ENCODE data around the gene IGIP. TPM values are rescaled to one million over a fixed set of nuclear protein-coding genes. Genes with fewer than 3 reads are reported as not detected.

The IGIP gene
- polyA plus RNA-seq, 3 donors, result 0.08 to 0.75 TPM; not detected in 1

- Histone ChIP-seq H4K20me1 (ENCODE audit: insufficient read depth, low read length) (peaks cover 75% of the 10 kb centered on the region), H3K9ac (ENCODE audit: insufficient read depth, low read length, poor library complexity, severe bottlenecking) (peak overlapping the region; percentile 77), H3K27ac (ENCODE audit: low read depth in 1 of 2, low read length in 2 of 2) (no peak overlapping the region), H3K4me1 (ENCODE audit: control insufficient read depth in 1 of 2, insufficient read depth in 2 of 2, low read length in 2 of 2) (peaks cover 43 to 58% of the 10 kb centered on the region in 2 donors), H3K36me3 (replicated peaks in 1 of 2; ENCODE audit: control insufficient read depth in 1 of 2, insufficient read depth in 2 of 2, low read length in 2 of 2) (no peaks in the 10 kb centered on the region), H3K9me3 (replicated peaks in 1 of 2; ENCODE audit: control insufficient read depth in 1 of 2, insufficient read depth in 1 of 2, low read length in 2 of 2) (no peaks in the 10 kb centered on the region), H3K4me2 (replicated peaks; ENCODE audit: extremely low read depth, low read length, poor library complexity, severe bottlenecking) (peak overlapping the region; percentile 89), H3K27me3 (ENCODE audit: control insufficient read depth in 2 of 2, insufficient read depth in 2 of 2, low read length in 2 of 2) (peaks cover 37 to 54% of the 10 kb centered on the region in 2 donors), H3K4me3 (replicated peaks in 1 of 3; ENCODE audit: low read depth in 2 of 3, low read length in 3 of 3) (peak overlapping the region in 2 of 3 experiments; percentile 67 to 75), H3K79me2 (ENCODE audit: insufficient read depth, low read length) (peaks cover 38% of the 10 kb centered on the region), H2AFZ (ENCODE audit: insufficient read depth, low read depth, low read length, poor library complexity, severe bottlenecking) (peak overlapping the region; percentile 83)
- H3K27ac Mint-ChIP-seq, result peak overlapping the region in 1 of 7 donors; percentile 57
- peak overlapping the region; percentile 87 to 97 for H3K4me3 Mint-ChIP-seq
- H3K4me1 Mint-ChIP-seq, result peaks cover 62% of the 10 kb centered on the region
- 24% methylated on average over 8 of the region's 13 CpGs for WGBS (ENCODE audit: insufficient coverage)
- H3K9me3 Mint-ChIP-seq, result peaks cover 0 to 18% (median 4%) of the 10 kb centered on the region in 7 donors
- H3K27me3 Mint-ChIP-seq (ENCODE audit: low read depth in 3 of 3), result peaks cover 50 to 55% (median 50%) of the 10 kb centered on the region in 3 donors
- intact Hi-C loops (cut with micrococcal nuclease), result loop anchor here in 1 of 2 donors (10.0 kb wide), 1 partner anchor 592 kb away; the partner anchor contains the start of gene ZMAT2
- H3K36me3 Mint-ChIP-seq, result peaks cover 8 to 12% of the 10 kb centered on the region in 2 donors
- DNase-seq, result no peak
- no peak for TF ChIP-seq CTCF (IDR thresholded peaks at IDR 0.05)
These were observed 13.0 kb upstream of the IGIP start for GRCh38 chr5:140112685-140113179.

- Histone ChIP-seq H3K4me3 (replicated peaks in 1 of 3; ENCODE audit: low read depth in 2 of 3, low read length in 3 of 3) (peak overlapping the region; percentile 67 to 91 (median 75)), H3K4me1 (ENCODE audit: control insufficient read depth in 1 of 2, insufficient read depth in 2 of 2, low read length in 2 of 2) (peaks cover 40 to 55% of the 10 kb centered on the region in 2 donors), H2AFZ (ENCODE audit: insufficient read depth, low read depth, low read length, poor library complexity, severe bottlenecking) (peak overlapping the region; percentile 83), H4K20me1 (ENCODE audit: insufficient read depth, low read length) (peaks cover 78% of the 10 kb centered on the region), H3K4me2 (replicated peaks; ENCODE audit: extremely low read depth, low read length, poor library complexity, severe bottlenecking) (peak overlapping the region; percentile 89), H3K27ac (ENCODE audit: low read depth in 1 of 2, low read length in 2 of 2) (peak overlapping the region; percentile 23 to 46), H3K79me2 (ENCODE audit: insufficient read depth, low read length) (peaks cover 35% of the 10 kb centered on the region), H3K27me3 (ENCODE audit: control insufficient read depth in 2 of 2, insufficient read depth in 2 of 2, low read length in 2 of 2) (peaks cover 37 to 52% of the 10 kb centered on the region in 2 donors), H3K9me3 (replicated peaks in 1 of 2; ENCODE audit: control insufficient read depth in 1 of 2, insufficient read depth in 1 of 2, low read length in 2 of 2) (no peaks in the 10 kb centered on the region), H3K36me3 (replicated peaks in 1 of 2; ENCODE audit: control insufficient read depth in 1 of 2, insufficient read depth in 2 of 2, low read length in 2 of 2) (no peaks in the 10 kb centered on the region), H3K9ac (ENCODE audit: insufficient read depth, low read length, poor library complexity, severe bottlenecking) (peak overlapping the region; percentile 77)
- WGBS (ENCODE audit: insufficient coverage), result 0% methylated on average over 11 of the region's 28 CpGs
- intact Hi-C loops (cut with micrococcal nuclease), result loop anchor here in 1 of 2 donors (10.0 kb wide), 1 partner anchor 592 kb away; the partner anchor contains the start of gene ZMAT2
- peaks cover 48 to 52% (median 49%) of the 10 kb centered on the region in 3 donors for H3K27me3 Mint-ChIP-seq (ENCODE audit: low read depth in 3 of 3)
- peak overlapping the region; percentile 87 to 97 for H3K4me3 Mint-ChIP-seq
- no peak for TF ChIP-seq CTCF (IDR thresholded peaks at IDR 0.05)
- H3K36me3 Mint-ChIP-seq, result peaks cover 8 to 15% of the 10 kb centered on the region in 2 donors
- H3K4me1 Mint-ChIP-seq, result peaks cover 63% of the 10 kb centered on the region
- H3K9me3 Mint-ChIP-seq, result peaks cover 0 to 17% (median 4%) of the 10 kb centered on the region in 7 donors
- peak overlapping the region in 6 of 7 donors; percentile 53 to 90 (median 83) for H3K27ac Mint-ChIP-seq
- DNase-seq, result no peak
These were observed 12.5 kb upstream of the IGIP start for GRCh38 chr5:140113180-140113698.
